H1 (cell line): Measurements from ENCODE around the gene CREB3L4. TPM values are rescaled to one million over a fixed set of nuclear protein-coding genes. Genes with fewer than 3 reads are reported as not detected.

Experiments
- BACH1 ChIP-seq: IDR thresholded peaks from 2 replicates; pipeline ENCODE4 v1.6.1; 2012; ENCODE audit warnings: low read length, improper control_type of control experiment
- BCL11A ChIP-seq, 2 experiments: IDR thresholded peaks; one replicate each; pipeline ENCODE4 v1.6.1; 2011; ENCODE audit warnings: low read depth in 2 of 2, low read length in 2 of 2, mild to moderate bottlenecking in 2 of 2
- CHD7 ChIP-seq: fragments of 300-600 bp; sonication (generic); IDR thresholded peaks from 2 replicates; pipeline ENCODE4 v1.7.1; 2012; ENCODE audit warnings: low read length, moderate library complexity, mild to moderate bottlenecking, inconsistent platforms; ENCODE audit not compliant: insufficient replicate concordance
- EP300 ChIP-seq, 2 experiments: IDR thresholded peaks; 1 replicate in 1 of 2; 2 replicates in 1 of 2; pipeline ENCODE4 v1.6.1; 2011 to 2012; ENCODE audit warnings: low read depth in 2 of 2, low read length in 2 of 2, mild to moderate bottlenecking in 2 of 2, borderline replicate concordance in 1 of 2, inconsistent platforms in 1 of 2, moderate library complexity in 1 of 2
- EZH2 ChIP-seq: fragments of 200-600 bp; sonication (generic); IDR thresholded peaks from 2 replicates; pipeline ENCODE4 v1.7.1; 2012; ENCODE audit warnings: low read depth, mild to moderate bottlenecking, moderate library complexity, low read length, inconsistent platforms; ENCODE audit not compliant: severe bottlenecking
- JUND ChIP-seq: IDR thresholded peaks from 2 replicates; pipeline ENCODE4 v1.6.1; 2011; ENCODE audit warnings: mild to moderate bottlenecking, improper control_type of control experiment, low read length
- TEAD4 ChIP-seq: IDR thresholded peaks from 2 replicates; pipeline ENCODE4 v1.6.1; 2012; ENCODE audit warnings: low read depth, low read length, inconsistent platforms, mixed read lengths
- polyA plus RNA-seq, 7 experiments: library from polyadenylated mRNA; depleted of rRNA in 3 of 7; stranded (reverse) in 5 of 7; unstranded in 2 of 7; fragments of >200 nt in 5 of 7; fragments of 200-250 nt in 2 of 7; gene quantifications; 1 replicate in 5 of 7; 2 replicates in 1 of 7; 4 replicates in 1 of 7; pipeline versions ENCODE4 v1.2.1 to v1.2.3, GENCODE V29; 2011 to 2013; ENCODE audit warnings: missing spikeins in 2 of 7, mixed read lengths in 2 of 7
- total RNA-seq: library from RNA; stranded (reverse); fragmentation: NEBNext Ultra II Directional; extraction: Animal tissue kit (Norgen Biotek cat#: 25700); gene quantifications from 2 replicates; pipeline ENCODE4 v1.2.1, GENCODE V29; 2021
- TF ChIP-seq, protein P1 (sequence below): IDR thresholded peaks from 2 replicates; pipeline ENCODE4 v1.6.1; 2011; ENCODE audit warnings: low read depth, mild to moderate bottlenecking, low read length; ENCODE audit not compliant: insufficient read depth

The CREB3L4 gene
- total and polyA plus RNA-seq, 2 of the 8 experiments (the other 6 are each of a cell fraction or from before 2014, with no cell fraction given) = 34.4 to 54.0 TPM

GRCh38 chr1:153978274-153978909, 10.7 kb downstream of the CREB3L4 start (continued):
- TF ChIP-seq CHD7 = no peak
- no peak for TF ChIP-seq BACH1
- no peak for TF ChIP-seq TEAD4
- no peak for TF ChIP-seq BCL11A (IDR thresholded peaks at IDR 0.05; ENCODE audit: low read depth in 2 of 2, low read length in 2 of 2)
- TF ChIP-seq EP300 (IDR thresholded peaks at IDR 0.05; ENCODE audit: borderline replicate concordance in 1 of 2, low read depth in 2 of 2, low read length in 2 of 2) = no peak
- no peak for TF ChIP-seq JUND
- TF ChIP-seq, protein P1, sequence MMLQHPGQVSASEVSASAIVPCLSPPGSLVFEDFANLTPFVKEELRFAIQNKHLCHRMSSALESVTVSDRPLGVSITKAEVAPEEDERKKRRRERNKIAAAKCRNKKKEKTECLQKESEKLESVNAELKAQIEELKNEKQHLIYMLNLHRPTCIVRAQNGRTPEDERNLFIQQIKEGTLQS = no peak
- TF ChIP-seq EZH2 = no peak
